Panc1 (cell line): ENCODE measurements around the gene ATG4A. TPM values are rescaled to one million over a fixed set of nuclear protein-coding genes. Genes with fewer than 3 reads are reported as not detected.

Experiments
- ATAC-seq: fragments of 200-7000 bp; cut with Tn5 transposase; 2 replicates; pipeline ENCODE4 v1.9.1; 2020; ENCODE audit warnings: mild to moderate bottlenecking, moderate library complexity
- BruUV-seq: library from RNA; stranded (reverse); fragments of 400-500 nt; replicated peaks from 2 replicates; lab custom pipeline; 2021; lab: Mats Ljungman, UMichigan
- CTCF ChIA-PET: fragments of 300-600 bp; sonication (Branson Sonifier 250); formaldehyde crosslinking; loops from one replicate; lab custom pipeline; 2022; ENCODE audit warnings: antibody characterized with exemption; lab: Charles Lee
- POLR2A ChIA-PET: fragments of 300-600 bp; sonication (Branson Sonifier 250); formaldehyde crosslinking; loops from one replicate; lab custom pipeline; 2022; ENCODE audit warnings: antibody characterized with exemption; lab: Charles Lee
- DNase-seq: peaks from one replicate; pipeline ENCODE4 v3.0.0-alpha.2; 2010; ENCODE audit warnings: low read depth, low spot score
- H3K27ac ChIP-seq: 2 replicates; pipeline ENCODE4 v1.5.1; 2011; ENCODE audit warnings: mild to moderate bottlenecking, low read length, inconsistent platforms
- H3K27me3 ChIP-seq: fragments of 200-500 bp; sonication (Bioruptor generic); 2 replicates; pipeline ENCODE4 v1.6.0; 2014; ENCODE audit warnings: low read length, inconsistent platforms; ENCODE audit not compliant: control insufficient read depth, insufficient read depth
- H3K36me3 ChIP-seq: fragments of 200-500 bp; sonication (Bioruptor generic); 2 replicates; pipeline ENCODE4 v1.5.1; 2014; ENCODE audit warnings: inconsistent platforms, mild to moderate bottlenecking, low read length, moderate library complexity; ENCODE audit not compliant: control insufficient read depth, insufficient read depth
- H3K4me1 ChIP-seq: 2 replicates; pipeline ENCODE4 v1.5.1; 2011; ENCODE audit warnings: inconsistent platforms, mild to moderate bottlenecking, low read length, moderate library complexity; ENCODE audit not compliant: control insufficient read depth, insufficient read depth
- H3K4me3 ChIP-seq, 2 experiments: 2 replicates each; pipeline ENCODE4 v1.5.1; 2011 to 2012; ENCODE audit warnings: low read depth in 2 of 2, low read length in 2 of 2, mild to moderate bottlenecking in 2 of 2, inconsistent platforms in 1 of 2, moderate library complexity in 1 of 2
- H3K9me3 ChIP-seq: fragments of 200-500 bp; sonication (Bioruptor generic); 2 replicates; pipeline ENCODE4 v1.5.1; 2014; ENCODE audit warnings: low read depth, mild to moderate bottlenecking, inconsistent platforms, low read length, moderate library complexity; ENCODE audit not compliant: control insufficient read depth, insufficient read depth
- CTCF ChIP-seq: fragments of 450-650 bp; IDR thresholded peaks from 2 replicates; pipeline ENCODE4 v1.5.1; 2017; ENCODE audit warnings: mild to moderate bottlenecking
- POLR2AphosphoS5 ChIP-seq: IDR thresholded peaks from 2 replicates; pipeline ENCODE4 v1.6.1; 2012; ENCODE audit warnings: mild to moderate bottlenecking, low read depth, low read length, moderate library complexity
- SIN3A ChIP-seq: IDR thresholded peaks from 2 replicates; pipeline ENCODE4 v1.6.1; 2012; ENCODE audit warnings: low read depth, mild to moderate bottlenecking, low read length, moderate library complexity, borderline replicate concordance; ENCODE audit not compliant: insufficient read depth
- TCF7L2 ChIP-seq: IDR thresholded peaks from 2 replicates; pipeline ENCODE4 v1.6.1; 2011; ENCODE audit warnings: mild to moderate bottlenecking, low read depth, low read length, inconsistent platforms
- in situ Hi-C: cut with HindIII; loops from 2 replicates; pipeline ENCODE4 v1.10.0; 2016; ENCODE audit warnings: low sequenced_read_pairs, low pct_unique_long_range_greater_than_20kb
- intact Hi-C: fragments of 100-400 bp; cut with micrococcal nuclease; formaldehyde crosslinking; loops from one replicate; pipeline ENCODE4 v1.10.0; 2022; ENCODE audit not compliant: unreplicated experiment
- total RNA-seq: library from RNA; stranded (reverse); gene quantifications from one replicate; pipeline ENCODE4 v1.2.1, GENCODE V29; 2021; ENCODE audit not compliant: unreplicated experiment
- TF ChIP-seq, protein P1 (sequence below), 2 experiments: IDR thresholded peaks; 2 replicates each; pipeline ENCODE4 v1.6.1; 2011 to 2012; ENCODE audit warnings: low read depth in 2 of 2, control low read depth in 1 of 2, low read length in 1 of 2, mild to moderate bottlenecking in 1 of 2, moderate library complexity in 1 of 2; ENCODE audit not compliant: insufficient read depth in 1 of 2

Gene ATG4A
- total RNA-seq, 1 experiment from 2014 or later = 13.7 TPM

- no peak for TF ChIP-seq SIN3A
- TF ChIP-seq, protein P1, sequence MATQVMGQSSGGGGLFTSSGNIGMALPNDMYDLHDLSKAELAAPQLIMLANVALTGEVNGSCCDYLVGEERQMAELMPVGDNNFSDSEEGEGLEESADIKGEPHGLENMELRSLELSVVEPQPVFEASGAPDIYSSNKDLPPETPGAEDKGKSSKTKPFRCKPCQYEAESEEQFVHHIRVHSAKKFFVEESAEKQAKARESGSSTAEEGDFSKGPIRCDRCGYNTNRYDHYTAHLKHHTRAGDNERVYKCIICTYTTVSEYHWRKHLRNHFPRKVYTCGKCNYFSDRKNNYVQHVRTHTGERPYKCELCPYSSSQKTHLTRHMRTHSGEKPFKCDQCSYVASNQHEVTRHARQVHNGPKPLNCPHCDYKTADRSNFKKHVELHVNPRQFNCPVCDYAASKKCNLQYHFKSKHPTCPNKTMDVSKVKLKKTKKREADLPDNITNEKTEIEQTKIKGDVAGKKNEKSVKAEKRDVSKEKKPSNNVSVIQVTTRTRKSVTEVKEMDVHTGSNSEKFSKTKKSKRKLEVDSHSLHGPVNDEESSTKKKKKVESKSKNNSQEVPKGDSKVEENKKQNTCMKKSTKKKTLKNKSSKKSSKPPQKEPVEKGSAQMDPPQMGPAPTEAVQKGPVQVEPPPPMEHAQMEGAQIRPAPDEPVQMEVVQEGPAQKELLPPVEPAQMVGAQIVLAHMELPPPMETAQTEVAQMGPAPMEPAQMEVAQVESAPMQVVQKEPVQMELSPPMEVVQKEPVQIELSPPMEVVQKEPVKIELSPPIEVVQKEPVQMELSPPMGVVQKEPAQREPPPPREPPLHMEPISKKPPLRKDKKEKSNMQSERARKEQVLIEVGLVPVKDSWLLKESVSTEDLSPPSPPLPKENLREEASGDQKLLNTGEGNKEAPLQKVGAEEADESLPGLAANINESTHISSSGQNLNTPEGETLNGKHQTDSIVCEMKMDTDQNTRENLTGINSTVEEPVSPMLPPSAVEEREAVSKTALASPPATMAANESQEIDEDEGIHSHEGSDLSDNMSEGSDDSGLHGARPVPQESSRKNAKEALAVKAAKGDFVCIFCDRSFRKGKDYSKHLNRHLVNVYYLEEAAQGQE (IDR thresholded peaks at IDR 0.05; ENCODE audit: insufficient read depth in 1 of 2, low read depth in 2 of 2, low read length in 1 of 2) = no peak
- TF ChIP-seq POLR2AphosphoS5 = no peak
- TF ChIP-seq TCF7L2 = no peak
- no peak for TF ChIP-seq CTCF
- no peak overlapping the region for H3K27ac ChIP-seq
- no peak for DNase-seq
- H3K36me3 ChIP-seq = no peaks in the 10 kb centered on the region
- in situ Hi-C loops = no loop called here
- H3K27me3 ChIP-seq = no peaks in the 10 kb centered on the region
- ChIA-PET POLR2A (no interaction called here), CTCF (no interaction called here)
- no peak for ATAC-seq
- BruUV-seq = no TSS peak
- H3K4me1 ChIP-seq = no peaks in the 10 kb centered on the region
- no peaks in the 10 kb centered on the region for H3K9me3 ChIP-seq
- intact Hi-C loops = no loop called here
- no peak overlapping the region for H3K4me3 ChIP-seq
These were observed 67.6 kb downstream of the ATG4A start for GRCh38 chrX:108159028-108159670.

- intact Hi-C loops = no loop called here
- Histone ChIP-seq H3K27ac (no peak overlapping the region), H3K4me1 (no peaks in the 10 kb centered on the region), H3K27me3 (no peaks in the 10 kb centered on the region), H3K4me3 (no peak overlapping the region), H3K9me3 (no peaks in the 10 kb centered on the region), H3K36me3 (no peaks in the 10 kb centered on the region)
- no peak for TF ChIP-seq SIN3A
- TF ChIP-seq, protein P1 (IDR thresholded peaks at IDR 0.05; ENCODE audit: insufficient read depth in 1 of 2, low read depth in 2 of 2, low read length in 1 of 2) = no peak
- no peak for TF ChIP-seq TCF7L2
- no peak for DNase-seq
- ChIA-PET CTCF (interaction anchor here (0.9 kb wide), 1 partner anchor 21 kb away, joined by 3 read pairs; no protein-coding TSS in a partner anchor), POLR2A (no interaction called here)
- BruUV-seq = no TSS peak
- in situ Hi-C loops = no loop called here
- ATAC-seq = no peak
These were observed 68.7 kb downstream of the ATG4A start for GRCh38 chrX:108160309-108160708.
